GM19240 (cell line): ENCODE measurements around the gene PPIL3.
"Not testable (repeated sequence)": the region's sequence is repeated elsewhere in the genome, so short reads cannot be mapped to it uniquely, and the experiment has no call there.

Experiments
- DNase-seq: peaks from one replicate; pipeline ENCODE4 v3.0.0; 2011; ENCODE audit warnings: low spot score; ENCODE audit not compliant: insufficient read length

PPIL3 gene

GRCh38 chr2:200888704-200889625 lies at the start of gene PPIL3, which contains the start of gene NIF3L1:
Gene PPIL3 (minus strand): TSS chr2:200889077. CDS start chr2:200887615, 1,462 bp downstream.
Gene NIF3L1 (plus strand): TSS chr2:200889371. CDS start chr2:200891944, 2,573 bp downstream.
- DNase-seq = peak; percentile 71

GRCh38 chr2:200930947-200931626 lies 42.2 kb upstream of the PPIL3 start:
- DNase-seq = no peak

- no peak for DNase-seq
Observed at GRCh38 chr2:200929334-200930249, 40.7 kb upstream of the PPIL3 start.

- no peak for DNase-seq
Observed at GRCh38 chr2:200922439-200922838, 33.6 kb upstream of the PPIL3 start.

- no peak for DNase-seq
Observed at GRCh38 chr2:200913654-200914053, 24.8 kb upstream of the PPIL3 start.

GRCh38 chr2:200909958-200910357 lies 21.1 kb upstream of the PPIL3 start:
- no peak for DNase-seq

- peak; percentile 13 for DNase-seq
Observed at GRCh38 chr2:200905618-200906296, 16.9 kb upstream of the PPIL3 start.

GRCh38 chr2:200901459-200902072 lies 12.7 kb upstream of the PPIL3 start:
- peak; percentile 72 for DNase-seq

GRCh38 chr2:200899482-200899881 lies 10.6 kb upstream of the PPIL3 start:
- no peak for DNase-seq

- DNase-seq = not testable (repeated sequence)
Observed at GRCh38 chr2:200881715-200882249, 7.1 kb downstream of the PPIL3 start.

GRCh38 chr2:200878289-200878880 lies 10.5 kb downstream of the PPIL3 start:
- DNase-seq = no peak

GRCh38 chr2:200877443-200877842 lies 11.4 kb downstream of the PPIL3 start:
- no peak for DNase-seq

GRCh38 chr2:200873560-200873959 lies 15.3 kb downstream of the PPIL3 start:
- no peak for DNase-seq

GRCh38 chr2:200871151-200871550 lies 17.7 kb downstream of the PPIL3 start:
- no peak for DNase-seq

GRCh38 chr2:200869014-200869413 lies 19.9 kb downstream of the PPIL3 start:
- no peak for DNase-seq

- DNase-seq = peak; percentile 69
Observed at GRCh38 chr2:200864176-200865034, 24.5 kb downstream of the PPIL3 start, which contains the start of gene CLK1. Gene CLK1 (minus strand): TSS chr2:200864658. CDS start chr2:200861862, 2,796 bp downstream.

- no peak for DNase-seq
Observed at GRCh38 chr2:200863782-200864175, 25.1 kb downstream of the PPIL3 start.

GRCh38 chr2:200862532-200863000 lies 26.3 kb downstream of the PPIL3 start:
- DNase-seq = no peak
